Measurements from ENCODE around the gene FOXL2NB.

The FOXL2NB gene

DNA sequence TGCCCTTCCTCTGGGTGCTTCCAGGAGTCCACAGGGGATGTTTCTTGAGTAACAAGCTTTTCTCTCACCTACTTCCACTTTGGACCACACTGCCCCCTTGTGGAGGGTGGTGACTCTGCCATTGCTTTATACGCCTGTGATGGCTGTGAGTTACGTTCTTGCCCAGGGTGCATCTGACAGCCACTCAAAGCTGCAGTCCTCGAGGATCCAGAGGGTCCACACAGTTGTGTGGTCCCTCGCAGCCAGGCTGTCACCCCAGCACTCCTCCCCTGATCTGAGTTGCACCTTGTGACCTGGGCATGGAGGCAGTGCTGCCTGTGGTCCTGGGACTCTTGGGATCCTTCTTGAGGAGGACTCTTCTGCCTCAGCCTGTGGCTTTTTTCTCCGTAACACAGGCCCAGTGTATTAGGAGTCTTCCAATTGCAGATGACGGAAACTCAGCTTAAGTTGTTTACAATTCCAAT, 23.5 kb upstream of the FOXL2NB start:
- H3K27ac ChIP-seq: no peak overlapping the region
- no peak overlapping the region for H3K4me3 ChIP-seq

DNA sequence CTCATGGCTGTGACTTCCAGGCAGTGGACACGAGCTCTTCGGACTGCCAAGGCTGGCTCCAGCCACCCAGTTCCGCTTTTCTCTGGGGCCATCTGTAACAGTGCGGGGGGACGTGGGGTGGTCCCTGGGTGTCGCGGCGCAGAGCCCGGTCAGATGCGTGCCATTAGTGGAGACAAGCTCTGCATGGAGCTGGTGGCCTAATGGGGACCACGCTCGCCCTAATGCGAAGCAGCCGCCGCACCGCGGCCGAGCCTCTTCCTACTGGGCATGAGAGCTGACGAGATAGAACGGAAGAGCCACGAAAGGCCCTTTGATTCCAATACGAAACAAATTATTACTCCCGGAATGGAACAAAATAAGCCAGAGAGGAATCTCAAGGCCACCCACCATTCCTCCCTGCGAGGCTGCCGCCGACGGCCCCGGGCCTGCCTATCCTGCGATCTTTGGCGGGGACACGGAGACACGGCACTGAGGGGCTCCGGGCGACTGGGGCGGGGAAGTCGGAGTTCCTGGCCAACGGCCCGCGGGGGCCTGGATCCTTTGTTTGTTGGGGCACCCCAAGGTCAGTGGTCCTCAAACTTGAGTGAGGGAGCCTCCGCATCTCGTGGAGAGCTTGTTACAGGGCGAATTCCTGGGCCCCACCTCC, 18.2 kb upstream of the FOXL2NB start:
- peak overlapping the region in 1 of 21 experiments; percentile 13 for H3K27ac ChIP-seq
- no peak overlapping the region for H3K4me3 ChIP-seq

DNA sequence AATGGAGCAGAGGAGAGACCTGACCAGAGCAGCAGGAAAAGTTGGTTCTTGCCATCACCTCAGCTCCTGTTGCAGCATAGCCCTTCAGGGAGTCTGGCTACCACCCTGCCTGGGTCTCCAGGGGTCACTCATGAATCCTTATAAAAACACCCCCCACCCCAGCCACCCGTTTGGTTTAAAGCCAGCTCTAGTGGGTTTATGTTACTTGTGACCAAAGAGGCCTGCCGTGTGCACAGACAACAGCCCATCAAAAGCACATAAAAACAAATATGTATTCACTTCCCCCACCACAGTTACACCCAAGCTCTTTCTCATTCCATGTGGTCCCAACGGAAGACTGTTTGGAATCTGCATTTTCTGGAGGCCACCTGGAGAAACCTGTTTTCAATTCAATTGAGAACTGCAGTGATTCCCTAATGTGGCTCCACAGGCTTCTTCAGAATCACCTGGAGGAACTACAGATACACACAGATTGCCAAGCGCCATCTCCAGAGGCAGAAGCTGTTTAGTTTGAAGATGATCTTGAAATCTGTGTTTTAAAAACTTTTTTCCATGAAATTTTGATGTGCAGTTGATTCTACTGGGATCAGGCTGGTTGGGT, 13.8 kb upstream of the FOXL2NB start:
- H3K4me3 ChIP-seq: no peak overlapping the region
- no peak overlapping the region for H3K27ac ChIP-seq

DNA sequence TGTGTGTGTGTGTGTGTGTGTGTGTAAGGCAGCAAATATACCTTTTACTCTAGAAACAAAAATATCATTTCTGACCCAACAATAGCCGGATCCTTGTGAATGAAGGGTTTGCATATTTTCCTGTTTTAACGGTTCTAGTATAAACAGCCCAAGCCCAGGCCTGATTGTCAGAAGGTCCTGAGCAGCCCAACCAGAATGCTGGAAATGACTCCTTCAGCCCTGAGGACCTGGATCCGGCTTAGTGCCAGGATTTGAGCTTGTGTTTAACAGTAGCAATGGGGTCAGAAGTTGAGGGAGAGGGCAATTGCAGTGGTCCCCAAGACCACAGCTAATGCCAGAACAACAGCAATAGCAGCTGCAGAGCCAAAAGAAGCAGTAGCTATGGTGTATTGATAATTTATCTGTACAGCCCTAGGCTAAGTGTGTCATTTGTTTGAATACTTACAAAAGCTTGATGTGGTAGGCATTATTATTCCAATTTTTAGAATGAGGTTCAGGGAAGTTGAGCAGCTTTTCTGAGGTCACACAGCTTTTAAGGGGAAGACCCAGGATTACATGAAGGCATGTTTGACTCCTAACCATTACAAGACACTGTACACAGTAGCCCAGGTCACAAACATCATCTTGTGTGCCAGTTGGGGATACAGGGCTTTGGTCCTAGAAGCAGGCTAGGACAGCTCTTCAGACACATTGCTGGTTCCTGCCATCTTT, 12.9 kb upstream of the FOXL2NB start:
- Histone ChIP-seq H3K27ac (no peak overlapping the region), H3K4me3 (no peak overlapping the region)

DNA sequence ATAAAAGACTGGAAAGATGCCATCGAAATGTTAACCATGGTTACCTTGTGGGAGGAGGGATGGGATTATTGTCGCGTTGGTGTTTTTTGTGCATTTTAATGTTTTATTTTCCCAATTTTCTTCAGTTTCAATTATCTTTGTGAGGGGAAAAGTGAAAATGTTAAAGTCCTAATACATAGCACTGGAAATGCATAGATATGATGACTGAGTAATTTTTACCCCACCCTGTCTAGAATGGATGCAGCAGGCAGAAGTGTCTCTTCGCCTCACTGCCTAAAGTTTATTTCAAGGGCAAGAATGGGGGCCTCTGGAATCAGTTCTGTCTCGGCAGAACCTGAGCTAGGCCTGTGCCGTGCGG, 11.5 kb upstream of the FOXL2NB start:
- Histone ChIP-seq H3K4me3 (peak overlapping the region in 3 of 7 experiments; percentile 19 to 30 (median 20)), H3K27ac (no peak overlapping the region)

DNA sequence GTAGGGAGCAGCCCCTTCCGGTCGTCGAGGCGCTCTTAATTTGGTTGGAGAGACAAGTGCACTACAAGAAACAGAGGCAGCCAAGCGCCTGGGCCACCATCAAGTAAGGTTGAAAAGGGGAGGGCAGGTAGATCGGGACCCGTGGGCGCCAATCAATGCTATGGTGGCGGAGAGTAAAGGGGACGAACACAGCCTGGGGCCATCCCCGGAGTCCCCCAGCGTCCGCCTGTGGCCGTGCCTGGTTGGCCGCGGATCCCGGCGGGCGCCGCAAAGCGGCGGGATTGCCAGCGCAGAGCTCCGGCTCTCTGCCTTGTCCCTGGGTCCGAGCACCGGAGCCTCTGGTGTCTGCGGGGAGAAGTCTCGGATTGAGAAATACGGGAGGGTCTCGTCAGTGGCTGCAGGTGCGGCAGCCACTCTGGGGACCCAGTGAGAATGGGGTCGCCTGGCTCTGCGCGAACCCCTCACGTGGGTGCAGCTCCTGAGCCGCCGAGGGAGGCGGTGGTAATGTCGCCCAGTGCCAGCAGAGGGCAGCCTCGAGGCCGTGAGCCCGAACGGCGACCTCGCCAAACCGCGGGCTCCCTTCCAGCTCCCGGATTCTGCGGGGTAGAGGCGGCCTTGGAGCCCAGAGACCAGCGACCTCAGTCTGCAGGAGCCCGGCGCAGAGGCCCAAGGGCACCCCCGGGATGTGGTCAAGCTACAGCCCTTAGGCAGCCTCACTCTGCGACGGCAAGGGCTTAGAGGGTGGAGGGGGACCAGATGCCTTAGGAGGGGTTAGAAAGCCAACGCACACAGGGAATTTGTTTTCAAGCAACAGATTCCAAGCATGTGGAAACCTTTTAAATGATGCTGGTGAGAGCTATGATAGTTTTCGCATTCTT, 10.9 kb upstream of the FOXL2NB start:
- Histone ChIP-seq H3K27ac (no peak overlapping the region), H3K4me3 (peak overlapping the region in 6 of 7 experiments; percentile 1 to 30 (median 20))

DNA sequence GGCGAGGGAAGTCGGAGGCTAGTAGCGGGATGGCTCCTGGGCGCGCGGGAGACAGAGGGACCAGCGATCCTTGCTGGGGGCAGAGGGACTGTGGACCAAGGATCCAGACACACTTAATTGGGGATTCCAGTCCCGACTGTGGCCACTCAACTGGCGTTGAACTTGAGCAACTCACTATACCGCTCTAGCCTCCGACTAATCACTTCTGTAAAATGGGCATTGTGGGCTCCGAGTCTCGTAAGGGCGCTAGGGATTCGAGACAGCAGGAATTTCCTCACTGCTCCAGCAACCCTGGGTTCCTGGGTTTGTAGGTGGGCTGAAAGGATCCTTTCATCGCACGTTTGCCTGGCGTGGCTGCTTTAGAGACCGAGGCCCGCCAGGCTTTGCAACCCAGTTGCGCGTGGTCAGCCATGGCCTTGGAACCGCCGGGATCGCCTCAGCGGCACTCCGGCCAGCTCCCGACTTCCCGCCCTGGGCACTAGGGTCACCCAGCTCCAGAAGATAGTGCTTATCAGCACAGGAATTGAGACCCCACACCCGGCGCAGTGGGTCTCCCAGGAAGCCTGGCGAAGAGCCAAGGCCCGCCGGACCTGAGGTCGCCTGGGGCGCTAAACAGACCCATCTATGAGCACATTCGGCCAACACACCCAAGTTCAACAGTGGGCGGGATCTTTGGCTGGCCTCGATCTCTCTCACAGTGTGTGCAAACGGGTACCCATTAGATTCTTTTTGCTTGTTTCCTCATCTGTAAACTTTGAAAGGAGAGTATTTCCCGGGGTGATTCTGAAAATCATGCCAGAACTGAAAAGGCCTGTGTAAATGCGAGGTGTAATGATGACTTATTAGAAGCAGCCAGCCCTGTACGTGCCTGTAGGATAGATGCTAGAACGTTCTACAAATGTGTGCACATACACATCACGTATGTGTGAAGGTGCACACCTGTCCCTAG, 10.0 kb upstream of the FOXL2NB start:
- peak overlapping the region in 3 of 7 experiments; percentile 1 to 30 (median 20) for H3K4me3 ChIP-seq
- no peak overlapping the region for H3K27ac ChIP-seq

DNA sequence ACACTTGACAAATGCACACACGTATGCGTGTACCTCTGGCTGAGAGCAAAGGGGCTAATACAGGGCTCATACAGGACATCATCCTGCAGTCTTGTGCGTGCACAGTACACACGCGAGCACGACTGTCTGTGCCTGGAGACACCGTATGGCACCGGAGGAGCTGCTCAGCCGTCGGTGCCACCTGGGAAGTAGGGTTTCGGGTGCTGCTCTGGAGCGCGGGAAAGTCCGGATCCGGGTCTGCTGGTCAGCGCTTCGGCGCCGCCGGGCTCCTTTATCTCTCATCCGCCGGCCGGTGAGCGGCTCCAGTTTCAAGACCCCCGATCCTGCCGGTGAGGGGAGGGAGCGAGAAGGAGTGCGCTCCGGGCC, 9.3 kb upstream of the FOXL2NB start:
- Histone ChIP-seq H3K27ac (no peak overlapping the region), H3K4me3 (no peak overlapping the region)

DNA sequence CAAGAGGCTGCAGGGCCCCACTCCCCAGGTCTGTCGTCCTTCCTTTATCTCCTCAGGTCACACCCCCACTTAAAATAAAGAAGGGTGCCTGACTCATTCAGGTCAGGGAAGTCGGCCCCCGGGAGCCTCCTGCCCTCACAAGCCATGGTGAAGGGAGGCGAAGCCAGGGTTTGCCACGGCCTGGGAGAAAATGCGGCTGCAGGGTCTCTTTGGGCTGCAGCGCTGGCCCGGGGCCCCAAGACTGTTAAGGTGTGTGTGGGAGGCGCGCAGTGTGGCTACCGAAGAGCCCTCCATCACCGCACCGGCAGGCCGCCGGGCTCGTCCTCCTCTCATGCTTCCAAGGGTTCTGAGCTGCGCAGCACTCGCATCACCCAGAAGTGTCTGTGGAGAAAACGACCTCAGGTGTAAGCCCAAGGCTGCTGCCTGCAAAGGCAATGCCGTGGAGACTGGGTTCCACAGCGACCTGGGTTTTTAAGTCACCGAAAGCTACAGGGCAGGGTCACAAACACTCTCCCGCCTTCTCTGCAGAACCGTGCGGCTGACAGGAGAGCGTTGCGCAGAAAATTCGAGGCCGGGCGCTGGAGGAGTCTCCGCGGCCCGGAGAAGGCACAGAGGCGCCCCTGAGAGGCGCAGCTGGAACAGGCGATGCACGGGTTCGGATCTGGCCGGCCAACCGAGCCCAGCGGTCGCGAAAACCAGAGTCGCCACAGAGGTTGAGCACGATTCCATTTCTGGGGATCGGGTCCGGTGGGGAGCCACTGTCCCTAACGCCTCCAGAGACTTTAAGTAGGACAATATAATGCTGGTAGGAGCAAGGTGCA, 8.8 kb upstream of the FOXL2NB start:
- Histone ChIP-seq H3K27ac (no peak overlapping the region), H3K4me3 (no peak overlapping the region)

DNA sequence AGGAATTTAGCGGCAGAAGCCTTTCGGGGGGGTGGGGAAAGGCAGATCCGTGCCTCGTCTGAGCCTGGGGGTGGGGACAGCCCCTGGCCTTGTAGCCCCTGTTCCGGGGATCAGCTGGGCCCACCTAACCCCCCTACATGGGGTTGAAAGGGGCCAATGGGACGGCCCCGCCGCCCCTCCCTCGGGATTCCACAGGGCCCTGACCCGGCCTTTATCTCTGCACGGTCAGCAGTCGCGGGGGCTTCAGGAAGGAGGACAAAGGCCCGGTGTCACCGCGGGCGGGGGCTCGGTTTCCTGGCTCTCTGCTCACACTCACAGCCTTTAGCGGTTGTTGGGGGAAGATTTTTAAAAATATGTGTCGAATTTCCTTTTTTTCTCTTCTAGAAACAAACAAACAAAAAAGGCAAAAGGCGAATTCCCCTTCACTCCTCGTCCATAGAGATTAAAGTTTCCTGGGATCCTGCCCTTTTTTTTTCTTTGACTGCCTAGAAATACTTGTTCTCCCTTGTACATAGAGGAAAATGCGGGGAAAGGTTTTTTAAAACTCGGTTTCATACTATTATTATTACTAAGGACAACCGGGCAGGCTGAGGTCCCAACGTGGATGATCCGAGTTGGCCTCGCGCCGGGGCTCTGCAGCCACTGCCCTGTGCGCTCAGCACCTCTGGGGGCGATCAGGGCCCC, 8.0 kb upstream of the FOXL2NB start:
- H3K27ac ChIP-seq: no peak overlapping the region
- no peak overlapping the region for H3K4me3 ChIP-seq

DNA sequence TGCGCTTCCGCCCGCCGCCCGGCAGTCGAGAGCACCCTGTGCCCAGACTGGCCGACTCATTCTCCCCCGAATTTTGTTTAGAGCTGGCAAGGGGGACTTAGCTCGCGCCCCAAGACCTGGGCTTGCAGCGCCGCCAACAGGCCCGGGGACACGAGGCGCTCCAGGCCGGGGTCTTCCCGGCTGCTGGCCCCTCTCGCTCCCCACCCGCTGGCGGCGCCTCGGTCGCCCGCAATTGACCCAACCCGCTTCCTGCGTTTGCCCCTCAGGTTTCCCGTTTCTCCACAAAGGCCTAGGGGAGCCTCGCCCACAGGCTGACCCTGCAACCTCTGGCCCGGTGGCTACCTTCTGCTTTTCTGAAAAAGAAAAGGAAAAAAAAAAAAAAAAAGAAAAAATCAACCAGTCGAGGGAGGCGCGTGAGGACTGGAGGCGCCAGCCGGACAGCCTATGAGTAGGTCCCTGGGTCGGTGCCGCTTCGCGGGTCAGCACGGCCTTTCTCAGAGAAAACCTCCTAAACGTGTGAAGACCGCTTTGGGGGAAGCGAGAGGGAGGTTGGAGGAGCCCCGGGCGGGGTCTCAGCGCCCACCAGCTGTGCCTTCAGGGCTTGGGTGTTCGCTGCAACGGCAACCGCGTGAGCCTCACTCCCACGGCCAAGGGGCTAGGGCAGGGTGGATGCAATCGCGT, 7.3 kb upstream of the FOXL2NB start:
- H3K4me3 ChIP-seq: no peak overlapping the region
- no peak overlapping the region for H3K27ac ChIP-seq

DNA sequence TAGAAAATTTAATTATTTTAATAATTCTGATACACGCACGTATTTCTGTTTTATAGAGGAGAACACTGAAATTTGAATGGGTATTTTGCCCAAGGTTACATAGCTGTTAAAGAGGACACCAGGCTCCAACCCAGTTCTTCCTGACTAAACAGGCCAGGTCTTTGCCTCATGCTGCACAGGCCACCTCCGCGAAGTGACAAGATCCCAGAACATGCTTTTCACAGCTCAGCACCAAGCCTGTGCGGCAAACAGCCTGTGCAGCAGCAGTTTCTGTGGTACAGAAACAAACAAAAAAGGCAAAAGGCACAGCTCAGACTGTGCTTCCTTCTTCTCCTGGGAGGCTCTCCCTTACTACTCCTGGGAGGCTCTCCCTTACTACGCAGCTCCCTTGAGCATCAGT, 6.6 kb upstream of the FOXL2NB start:
- Histone ChIP-seq H3K27ac (no peak overlapping the region), H3K4me3 (no peak overlapping the region)

DNA sequence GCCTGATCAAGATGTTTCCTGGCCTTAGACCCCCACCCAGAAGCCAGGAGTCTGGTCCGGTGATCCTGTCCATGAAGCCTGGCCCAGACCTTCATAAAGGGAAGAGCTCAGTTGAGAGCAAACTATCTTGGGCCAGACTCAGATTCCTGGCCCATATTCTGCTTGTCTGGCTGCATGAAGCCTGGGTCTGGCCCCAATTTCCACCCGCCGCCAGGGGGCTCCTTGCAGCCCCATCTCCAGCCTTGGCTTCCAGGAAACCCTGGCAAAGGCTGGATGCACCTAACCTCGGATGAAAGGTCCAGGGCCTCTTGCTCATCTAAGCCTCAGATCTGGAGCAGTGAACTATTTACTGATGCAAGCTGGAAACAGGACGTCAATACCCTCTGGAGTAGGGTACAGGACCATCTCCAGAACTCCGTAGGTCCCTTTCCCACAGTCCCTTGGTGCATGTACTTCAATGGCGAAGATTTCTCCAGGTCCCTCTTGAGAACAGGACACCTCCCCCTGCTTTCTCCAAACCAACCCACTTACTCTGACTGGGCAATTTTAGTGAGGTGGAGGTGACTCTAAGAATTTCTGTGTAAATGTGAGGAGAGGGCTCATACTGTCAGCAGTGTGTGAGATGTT, 5.6 kb upstream of the FOXL2NB start:
- no peak overlapping the region for H3K27ac ChIP-seq

DNA sequence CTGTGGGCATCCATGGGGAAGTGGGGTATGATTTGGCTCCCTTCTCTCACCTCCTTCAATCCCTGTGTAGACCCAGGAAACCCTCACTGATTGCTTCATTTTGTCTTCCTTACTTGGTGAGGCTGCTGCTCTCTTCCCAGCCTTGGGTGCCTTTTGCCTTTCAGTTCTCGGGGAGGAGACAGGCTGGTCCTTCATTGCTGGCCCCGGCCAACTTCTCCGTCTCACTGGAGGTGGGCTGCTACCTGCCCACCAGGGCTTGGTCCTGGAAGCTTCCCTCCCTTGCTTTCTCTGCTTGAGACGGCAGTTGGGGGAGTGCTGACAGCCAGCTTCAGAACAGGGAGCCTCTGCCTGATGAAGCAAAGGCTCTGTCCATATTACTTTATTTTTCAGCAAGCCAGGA, 4.7 kb upstream of the FOXL2NB start:
- H3K27ac ChIP-seq: no peak overlapping the region
- H3K4me3 ChIP-seq: no peak overlapping the region

More for the DNA sequence above, 5.6 kb upstream of the FOXL2NB start:
- H3K4me3 ChIP-seq: no peak overlapping the region

DNA sequence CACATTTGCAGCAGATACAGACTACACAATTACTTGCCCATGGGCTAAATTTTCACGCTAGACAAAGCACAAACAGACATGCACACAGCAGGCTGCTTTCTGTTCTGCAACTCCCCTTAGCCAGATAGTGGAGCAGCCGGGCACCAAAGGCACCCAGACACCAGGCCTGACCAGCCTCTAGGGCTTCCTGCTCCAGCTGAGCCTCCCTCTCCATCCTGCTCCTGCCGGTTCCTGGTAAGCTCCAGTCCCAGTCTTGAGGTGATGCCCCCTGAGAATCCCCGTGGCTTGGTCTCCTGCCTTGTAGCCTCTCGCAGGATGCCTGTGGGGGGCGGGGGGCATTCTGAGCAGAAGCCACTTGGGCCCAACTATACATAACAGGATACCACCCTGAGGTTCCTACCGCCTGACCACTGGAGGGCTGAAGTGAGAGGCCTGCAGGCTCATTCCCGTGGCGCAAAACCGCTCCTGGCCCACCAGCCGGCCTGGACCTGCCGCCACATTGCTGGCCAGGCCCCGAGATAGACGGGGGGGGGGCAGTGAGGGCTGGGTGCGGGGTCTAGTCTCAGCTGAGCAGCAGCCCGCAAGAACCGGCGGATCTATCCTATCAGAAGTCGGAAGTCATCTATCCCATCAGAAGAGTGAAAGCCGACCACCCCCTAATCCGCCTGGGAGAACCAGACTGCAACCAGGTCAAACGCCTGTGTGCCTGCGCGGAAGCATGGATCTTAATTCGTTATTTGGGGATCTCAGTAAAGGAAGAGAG, 4.0 kb upstream of the FOXL2NB start:
- Histone ChIP-seq H3K27ac (no peak overlapping the region), H3K4me3 (no peak overlapping the region)
